Heart left ventricle (tissue), 16 donors: ENCODE measurements around the gene LGALS4. TPM values are rescaled to one million over a fixed set of nuclear protein-coding genes. Genes with fewer than 3 reads are reported as not detected.
"Not testable (repeated sequence)": the region's sequence is repeated elsewhere in the genome, so short reads cannot be mapped to it uniquely, and the experiment has no call there.

Experiments used
- ATAC-seq, 4 donors: fragments of 200-7000 bp; cut with Tn5 transposase; one replicate each; pipeline ENCODE4 v1.9.1; 2020 to 2022; ENCODE audit warnings: moderate library complexity in 4 of 4, mild to moderate bottlenecking in 3 of 4, moderate number of reproducible peaks in 1 of 4
- DNase-seq, 5 donors: peaks; one replicate each; pipeline ENCODE4 v3.0.0-alpha.2; 2020
- H3K27ac ChIP-seq, 12 donors: fragments of 200-600 bp; sonication (generic) in 4 of 12; one replicate each; pipeline versions ENCODE4 v1.5.0 to v1.8.0; 2016 to 2022; ENCODE audit warnings: mild to moderate bottlenecking in 2 of 12
- H3K27me3 ChIP-seq, 9 donors: fragments of 200-600 bp; sonication (generic) in 2 of 9; one replicate each; pipeline versions ENCODE4 v1.5.1 to v1.8.0; 2016 to 2022; ENCODE audit warnings: mild to moderate bottlenecking in 3 of 9
- H3K36me3 ChIP-seq, 9 donors: fragments of 200-600 bp; sonication (generic) in 2 of 9; one replicate each; pipeline versions ENCODE4 v1.5.0 to v1.8.0; 2018 to 2022; ENCODE audit warnings: mild to moderate bottlenecking in 2 of 9
- H3K4me1 ChIP-seq, 12 donors: fragments of 200-600 bp; sonication (generic) in 4 of 12; one replicate each; pipeline versions ENCODE4 v1.5.0 to v1.8.0; 2016 to 2022; ENCODE audit warnings: mild to moderate bottlenecking in 3 of 12
- H3K4me3 ChIP-seq, 12 donors: fragments of 200-600 bp; sonication (generic) in 4 of 12; one replicate each; pipeline versions ENCODE4 v1.5.0 to v1.8.0; 2017 to 2022; ENCODE audit warnings: mild to moderate bottlenecking in 9 of 12, moderate library complexity in 4 of 12
- H3K9me3 ChIP-seq, 12 donors: fragments of 200-600 bp; sonication (generic) in 4 of 12; one replicate each; pipeline versions ENCODE4 v1.5.0 to v1.8.0; 2016 to 2022; ENCODE audit warnings: mild to moderate bottlenecking in 1 of 12
- POLR2A ChIP-seq, 2 donors: fragments of 450-650 bp; IDR thresholded peaks; one replicate each; pipeline ENCODE4 v1.6.1; 2017; ENCODE audit warnings: antibody characterized with exemption in 2 of 2, mild to moderate bottlenecking in 2 of 2, moderate library complexity in 2 of 2
- WGBS, 4 donors: extraction: QIAGEN DNeasy Blood & Tissue Kit in 2 of 4; methylation state at CpG; one replicate each; pipeline versions ENCODE4 v1.1.5 to v1.1.7; 2013 to 2018; 5-methylcytosine and 5-hydroxymethylcytosine counted together
- intact Hi-C, 10 donors: fragments of 100-400 bp; cut with DNase I; formaldehyde crosslinking; loops; one replicate each; pipeline versions ENCODE4 v1.11.1 to v1.14.2; 2022
- polyA plus RNA-seq, 2 donors: library from polyadenylated mRNA; stranded (reverse); fragments of 200-250 nt; gene quantifications; one replicate each; pipeline ENCODE4 v1.2.3, GENCODE V29; 2013
- total RNA-seq, 9 donors: library from RNA; depleted of rRNA in 2 of 9; stranded (reverse); fragments of >200 nt in 2 of 9; fragmentation: NEBNext Ultra II Directional in 3 of 9; extraction: Animal tissue kit (Norgen Biotek cat#: 25700) in 3 of 9; gene quantifications; one replicate each; pipeline versions ENCODE4 v1.1.0 to v1.2.4, GENCODE V29; 2016 to 2023
- TF ChIP-seq, protein P1 (sequence below), 12 donors: fragments of 200-600 bp; sonication (generic) in 4 of 12; IDR thresholded peaks; one replicate each; pipeline versions ENCODE4 v1.5.0 to v1.8.0; 2018 to 2022; ENCODE audit warnings: antibody characterized with exemption in 12 of 12, mild to moderate bottlenecking in 5 of 12
- donor health status: ischemic (EF 13 %, LVEDD 7.1; RV severe dilation, severe dysfunction).
- donor health status: healthy with polysubstance abuse.
- donor health status: DM: no; HTN: yes; CAD: no.
- donor health status: DM: no; HTN: no; CAD: no.
- donor health status: ischemic (EF 25% LVEDD 6.9; RV normal size, moderate dysfunction).
- donor health status: ischemic (EF 25% LVEDD 5.7; RV mildly dilated, moderate dysfunction).
- donor health status: healthy.
- donor health status: DM: yes; HTN: yes; CAD: no.
- donor health status: ischemic (EF 35%, LVEDD 5.7; RV mildly dilated, moderate dysfunction).
- donor health status: nonischemic (EF 11% LVEDD 7.7; RV severe dilation, severe dysfunction).
- donor health status: DM: yes; HTN: yes; CAD: no.
- donor health status: PGD.
- donor health status: ischemic (EF 29% LVEDD 5.4; RV normal size, mild dysfunction).
- donor health status: nonischemic (EF 23%, LVEDD 6.1; RV moderate dilation, normal function).

LGALS4 gene
- total and polyA plus RNA-seq, 11 donors, result 0.35 to 1.3 (median 0.67) TPM; not detected in 2

DNA sequence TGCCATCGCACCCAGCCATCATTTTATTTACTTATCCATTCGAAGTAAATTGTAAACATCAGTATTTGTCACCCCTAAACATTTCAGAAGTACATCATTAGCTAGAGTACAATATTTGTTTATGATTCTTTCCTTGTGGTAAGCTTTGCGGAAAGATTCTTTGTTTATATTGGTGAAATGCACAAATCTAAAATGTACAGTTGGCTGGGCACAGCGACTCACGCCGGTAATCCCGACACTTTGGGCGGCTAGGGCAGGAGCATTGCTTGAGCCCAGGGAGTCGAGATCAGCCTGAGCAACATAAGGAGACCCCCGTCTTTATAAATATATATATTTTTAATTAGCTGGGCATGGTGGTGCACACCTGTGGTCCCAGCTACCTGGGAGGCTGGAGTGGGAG is 13.6 kb downstream of the LGALS4 start:
- intact Hi-C loops, result no loop called here
- no peak for TF ChIP-seq POLR2A (IDR thresholded peaks at IDR 0.05)
- TF ChIP-seq, protein P1, sequence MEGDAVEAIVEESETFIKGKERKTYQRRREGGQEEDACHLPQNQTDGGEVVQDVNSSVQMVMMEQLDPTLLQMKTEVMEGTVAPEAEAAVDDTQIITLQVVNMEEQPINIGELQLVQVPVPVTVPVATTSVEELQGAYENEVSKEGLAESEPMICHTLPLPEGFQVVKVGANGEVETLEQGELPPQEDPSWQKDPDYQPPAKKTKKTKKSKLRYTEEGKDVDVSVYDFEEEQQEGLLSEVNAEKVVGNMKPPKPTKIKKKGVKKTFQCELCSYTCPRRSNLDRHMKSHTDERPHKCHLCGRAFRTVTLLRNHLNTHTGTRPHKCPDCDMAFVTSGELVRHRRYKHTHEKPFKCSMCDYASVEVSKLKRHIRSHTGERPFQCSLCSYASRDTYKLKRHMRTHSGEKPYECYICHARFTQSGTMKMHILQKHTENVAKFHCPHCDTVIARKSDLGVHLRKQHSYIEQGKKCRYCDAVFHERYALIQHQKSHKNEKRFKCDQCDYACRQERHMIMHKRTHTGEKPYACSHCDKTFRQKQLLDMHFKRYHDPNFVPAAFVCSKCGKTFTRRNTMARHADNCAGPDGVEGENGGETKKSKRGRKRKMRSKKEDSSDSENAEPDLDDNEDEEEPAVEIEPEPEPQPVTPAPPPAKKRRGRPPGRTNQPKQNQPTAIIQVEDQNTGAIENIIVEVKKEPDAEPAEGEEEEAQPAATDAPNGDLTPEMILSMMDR (IDR thresholded peaks at IDR 0.05), result no peak
- no peaks in the 10 kb centered on the region for H3K4me1 ChIP-seq
- no peaks in the 10 kb centered on the region for H3K27me3 ChIP-seq
- 91 to 95% (median 93%) methylated on average over 10 of the region's 10 CpGs for WGBS, 4 donors
- no peak overlapping the region for H3K4me3 ChIP-seq
- H3K9me3 ChIP-seq, result no peaks in the 10 kb centered on the region
- DNase-seq, result no peak
- H3K27ac ChIP-seq, result no peak overlapping the region
- no peaks in the 10 kb centered on the region for H3K36me3 ChIP-seq
- no peak for ATAC-seq

DNA sequence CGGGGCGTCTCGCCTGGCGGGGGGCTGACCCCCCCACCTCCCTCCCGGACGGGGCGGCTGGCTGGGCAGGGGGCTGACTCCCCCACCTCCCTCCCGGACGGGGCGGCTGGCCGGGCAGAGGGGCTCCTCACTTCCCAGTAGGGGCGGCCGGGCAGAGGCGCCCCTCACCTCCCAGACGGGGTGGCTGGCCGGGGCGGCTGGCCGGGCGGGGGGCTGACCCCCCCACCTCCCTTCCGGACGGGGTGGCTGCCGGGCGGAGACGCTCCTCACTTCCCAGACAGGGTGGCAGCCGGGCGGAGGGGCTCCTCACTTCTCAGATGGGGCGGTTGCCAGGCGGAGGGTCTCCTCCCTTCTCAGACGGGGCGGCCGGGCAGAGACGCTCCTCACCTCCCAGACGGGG is 15.0 kb downstream of the LGALS4 start:
- H3K4me3 ChIP-seq, DNase-seq, H3K36me3 ChIP-seq, ATAC-seq, intact Hi-C loops, H3K27me3 ChIP-seq, H3K27ac ChIP-seq, H3K9me3 ChIP-seq, H3K4me1 ChIP-seq: not testable (repeated sequence)
- 92 to 93% methylated on average over 27 to 32 of the region's 33 CpGs; no CpG with 5 or more reads in 2 of the 4 donors for WGBS, 4 donors

DNA sequence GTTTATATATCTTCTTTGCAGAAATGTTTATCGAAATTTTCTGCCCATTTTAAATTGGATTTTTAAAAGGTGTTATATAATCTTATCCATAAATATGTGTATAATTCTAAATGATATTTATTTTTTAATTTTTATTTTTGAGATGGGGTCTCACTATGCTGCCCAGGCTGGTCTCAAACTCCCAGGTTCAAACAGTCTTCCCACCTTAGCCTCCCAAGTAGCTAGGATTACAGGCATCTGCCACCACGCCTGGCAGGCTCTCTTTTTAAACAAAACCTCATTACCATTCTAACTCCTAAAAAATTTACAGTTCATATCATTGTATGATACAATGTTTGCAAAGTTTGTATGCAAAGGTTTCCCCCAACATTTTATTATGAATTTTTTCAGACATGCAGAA is 16.6 kb downstream of the LGALS4 start:
- H3K27ac ChIP-seq, result no peak overlapping the region
- DNase-seq (no peak), ATAC-seq (no peak)
- H3K4me3 ChIP-seq, result no peak overlapping the region
- intact Hi-C loops, result no loop called here
- no peak for TF ChIP-seq POLR2A (IDR thresholded peaks at IDR 0.05)
- TF ChIP-seq, protein P1 (IDR thresholded peaks at IDR 0.05), result no peak
- H3K27me3 ChIP-seq, result no peaks in the 10 kb centered on the region
- H3K36me3 ChIP-seq, result no peaks in the 10 kb centered on the region
- 64 to 95% (median 85%) methylated on average over 2 of the region's 2 CpGs for WGBS, 4 donors
- H3K9me3 ChIP-seq, result no peaks in the 10 kb centered on the region
- peaks cover 0 to 5% (median 0%) of the 10 kb centered on the region in 12 donors for H3K4me1 ChIP-seq

DNA sequence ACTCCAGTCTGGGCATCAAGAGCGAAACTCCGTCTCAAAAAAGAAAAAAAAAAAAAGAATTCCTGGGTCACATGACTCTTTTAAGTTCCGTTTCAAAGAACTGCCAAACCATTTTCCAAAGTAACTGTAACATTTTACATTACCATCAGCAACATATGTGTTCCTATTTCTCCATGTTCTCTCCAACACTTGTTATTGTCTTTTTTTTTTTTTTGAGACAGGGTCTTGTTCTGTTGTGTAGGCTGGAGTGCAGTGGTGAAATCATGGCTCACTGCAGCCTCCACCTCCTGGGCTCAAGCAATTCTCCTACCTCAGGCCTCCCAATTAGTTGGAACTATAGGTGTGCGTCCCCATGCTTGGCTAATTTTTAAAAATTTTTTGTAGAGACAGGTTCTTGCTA is 17.2 kb downstream of the LGALS4 start:
- no peak for DNase-seq
- ATAC-seq, result no peak
- H3K9me3 ChIP-seq, result no peaks in the 10 kb centered on the region
- intact Hi-C loops, result no loop called here
- H3K27ac ChIP-seq, result no peak overlapping the region
- H3K36me3 ChIP-seq, result no peaks in the 10 kb centered on the region
- no peaks in the 10 kb centered on the region for H3K27me3 ChIP-seq
- H3K4me1 ChIP-seq, result peaks cover 0 to 5% (median 0%) of the 10 kb centered on the region in 12 donors
- 91 to 96% (median 93%) methylated on average over 4 of the region's 4 CpGs for WGBS, 4 donors
- no peak for TF ChIP-seq POLR2A (IDR thresholded peaks at IDR 0.05)
- TF ChIP-seq, protein P1 (IDR thresholded peaks at IDR 0.05), result no peak
- H3K4me3 ChIP-seq, result no peak overlapping the region

DNA sequence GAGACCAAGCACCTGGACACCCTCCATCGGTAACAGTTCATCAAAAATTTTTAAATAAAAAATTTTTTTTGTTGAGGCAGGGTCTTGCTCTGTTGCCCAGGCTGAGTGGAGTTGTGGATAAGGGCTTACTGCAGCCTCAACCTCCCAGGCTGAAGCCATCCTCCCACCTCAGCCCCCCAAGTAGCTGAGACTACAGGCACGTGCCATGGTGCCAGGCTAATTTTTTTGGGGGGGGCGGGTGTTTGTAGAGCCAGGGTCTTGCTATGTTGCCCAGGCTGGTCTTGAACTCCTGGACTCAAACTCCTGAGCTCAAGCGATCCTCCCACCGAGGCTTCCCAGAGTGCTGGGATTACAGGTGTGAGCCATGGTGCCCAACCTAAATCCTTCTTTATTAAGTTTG is 19.1 kb downstream of the LGALS4 start:
- Histone ChIP-seq H3K4me1 (peaks cover 0 to 5% (median 0%) of the 10 kb centered on the region in 12 donors), H3K27me3 (no peaks in the 10 kb centered on the region), H3K9me3 (no peaks in the 10 kb centered on the region), H3K36me3 (no peaks in the 10 kb centered on the region), H3K27ac (no peak overlapping the region), H3K4me3 (no peak overlapping the region)
- ATAC-seq (no peak), DNase-seq (no peak)
- 94 to 98% (median 97%) methylated on average over 5 of the region's 5 CpGs for WGBS, 4 donors
- intact Hi-C loops, result no loop called here
- TF ChIP-seq, protein P1 (IDR thresholded peaks at IDR 0.05), result no peak
- no peak for TF ChIP-seq POLR2A (IDR thresholded peaks at IDR 0.05)
